ENCODE data around the gene ACKR4. TPM values are rescaled to one million over a fixed set of nuclear protein-coding genes. Genes with fewer than 3 reads are reported as not detected.

The ACKR4 gene
- total RNA-seq, 1 experiment from 2014 or later, result not detected

DNA sequence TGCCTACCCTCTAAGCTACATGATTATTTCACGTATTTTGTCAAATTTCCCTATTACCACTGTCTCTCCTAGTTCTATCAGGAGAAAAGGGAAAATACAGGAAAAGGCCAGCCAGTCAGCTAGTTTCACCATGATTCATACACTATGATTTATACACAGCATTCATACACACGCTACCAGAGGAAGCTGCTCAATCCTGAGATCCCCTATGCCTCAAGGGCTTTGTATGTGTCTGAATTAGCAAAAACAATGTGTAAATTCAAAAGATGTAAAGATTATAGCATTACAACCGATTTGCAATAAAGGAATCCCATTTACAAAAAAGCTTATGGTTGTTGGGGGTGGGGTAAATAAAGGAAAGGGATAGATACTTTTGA is 3.1 kb upstream of the ACKR4 start:
- Histone ChIP-seq H3K4me3 (ENCODE audit: low read depth, low read length) (no peak overlapping the region), H3K4me1 (0 out of 2 replicates have a peak, but pooled peaks cover 3% of the 10 kb centered on the region), H3K36me3 (ENCODE audit: control insufficient read depth, insufficient read depth, low read length) (no peaks in the 10 kb centered on the region; the same call in none of the 2 replicates), H3K27me3 (replicated peaks; ENCODE audit: control insufficient read depth, insufficient read depth, low read length) (no peaks in the 10 kb centered on the region), H3K9me3 (no peaks in the 10 kb centered on the region)
- DNase-seq, result no peak
- H3K36me3 Mint-ChIP-seq (ENCODE audit: insufficient read depth, unreplicated experiment), result peaks cover 18% of the 10 kb centered on the region
- no peaks in the 10 kb centered on the region for H3K9me3 Mint-ChIP-seq (ENCODE audit: unreplicated experiment)
- H3K27ac Mint-ChIP-seq (ENCODE audit: unreplicated experiment), result no peak overlapping the region
- no peaks in the 10 kb centered on the region for H3K27me3 Mint-ChIP-seq (ENCODE audit: insufficient read depth, unreplicated experiment)
- no peak overlapping the region for H3K4me3 Mint-ChIP-seq (ENCODE audit: unreplicated experiment)
- intact Hi-C loops (cut with micrococcal nuclease; ENCODE audit: unreplicated experiment), result no loop called here
- POLR2A ChIA-PET, result no interaction called here
- H3K4me1 Mint-ChIP-seq (ENCODE audit: low read depth, unreplicated experiment), result no peaks in the 10 kb centered on the region
- CTCF ChIA-PET, result no interaction called here
- TF ChIP-seq, protein P1, sequence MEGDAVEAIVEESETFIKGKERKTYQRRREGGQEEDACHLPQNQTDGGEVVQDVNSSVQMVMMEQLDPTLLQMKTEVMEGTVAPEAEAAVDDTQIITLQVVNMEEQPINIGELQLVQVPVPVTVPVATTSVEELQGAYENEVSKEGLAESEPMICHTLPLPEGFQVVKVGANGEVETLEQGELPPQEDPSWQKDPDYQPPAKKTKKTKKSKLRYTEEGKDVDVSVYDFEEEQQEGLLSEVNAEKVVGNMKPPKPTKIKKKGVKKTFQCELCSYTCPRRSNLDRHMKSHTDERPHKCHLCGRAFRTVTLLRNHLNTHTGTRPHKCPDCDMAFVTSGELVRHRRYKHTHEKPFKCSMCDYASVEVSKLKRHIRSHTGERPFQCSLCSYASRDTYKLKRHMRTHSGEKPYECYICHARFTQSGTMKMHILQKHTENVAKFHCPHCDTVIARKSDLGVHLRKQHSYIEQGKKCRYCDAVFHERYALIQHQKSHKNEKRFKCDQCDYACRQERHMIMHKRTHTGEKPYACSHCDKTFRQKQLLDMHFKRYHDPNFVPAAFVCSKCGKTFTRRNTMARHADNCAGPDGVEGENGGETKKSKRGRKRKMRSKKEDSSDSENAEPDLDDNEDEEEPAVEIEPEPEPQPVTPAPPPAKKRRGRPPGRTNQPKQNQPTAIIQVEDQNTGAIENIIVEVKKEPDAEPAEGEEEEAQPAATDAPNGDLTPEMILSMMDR (IDR thresholded peaks at IDR 0.05; ENCODE audit: insufficient read depth in 1 of 2, low read depth in 1 of 2, low read length in 1 of 2, severe bottlenecking in 1 of 2, unreplicated experiment in 1 of 2), result no peak
- BruUV-seq (replicated peaks), result no TSS peak

DNA sequence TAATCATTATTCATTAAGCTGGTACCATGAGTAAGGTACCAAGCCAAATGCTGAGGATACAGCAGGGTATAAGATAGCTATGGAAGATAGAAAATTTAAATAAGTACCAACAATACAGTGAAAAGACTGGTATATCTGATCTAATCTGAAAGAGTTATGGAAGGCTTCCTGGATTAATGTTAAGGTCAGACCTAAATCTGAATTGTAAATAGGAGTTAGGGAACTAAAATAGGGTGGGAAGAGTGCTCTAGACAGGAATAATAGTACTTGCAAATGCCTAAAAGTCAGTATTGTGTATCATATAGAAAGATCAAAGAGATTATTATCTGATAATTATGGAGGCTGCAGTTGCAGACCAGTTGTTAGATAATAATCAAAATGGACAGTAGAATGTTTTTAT is 2.6 kb upstream of the ACKR4 start:
- no TSS peak for BruUV-seq (replicated peaks)
- ChIA-PET CTCF (no interaction called here), POLR2A (no interaction called here)
- H3K36me3 ChIP-seq (ENCODE audit: control insufficient read depth, insufficient read depth, low read length), result no peaks in the 10 kb centered on the region; the same call in none of the 2 replicates
- Mint-ChIP-seq H3K36me3 (ENCODE audit: insufficient read depth, unreplicated experiment) (peaks cover 18% of the 10 kb centered on the region), H3K27ac (ENCODE audit: unreplicated experiment) (no peak overlapping the region), H3K27me3 (ENCODE audit: insufficient read depth, unreplicated experiment) (no peaks in the 10 kb centered on the region), H3K9me3 (ENCODE audit: unreplicated experiment) (no peaks in the 10 kb centered on the region), H3K4me1 (ENCODE audit: low read depth, unreplicated experiment) (no peaks in the 10 kb centered on the region), H3K4me3 (ENCODE audit: unreplicated experiment) (no peak overlapping the region)
- 0 out of 2 replicates have a peak, but pooled peaks cover 3% of the 10 kb centered on the region for H3K4me1 ChIP-seq
- intact Hi-C loops (cut with micrococcal nuclease; ENCODE audit: unreplicated experiment), result no loop called here
- no peaks in the 10 kb centered on the region for H3K9me3 ChIP-seq
- TF ChIP-seq, protein P1 (IDR thresholded peaks at IDR 0.05; ENCODE audit: insufficient read depth in 1 of 2, low read depth in 1 of 2, low read length in 1 of 2, severe bottlenecking in 1 of 2, unreplicated experiment in 1 of 2), result no peak
- no peaks in the 10 kb centered on the region for H3K27me3 ChIP-seq (replicated peaks; ENCODE audit: control insufficient read depth, insufficient read depth, low read length)
- no peak overlapping the region for H3K4me3 ChIP-seq (ENCODE audit: low read depth, low read length)
- DNase-seq, result no peak

DNA sequence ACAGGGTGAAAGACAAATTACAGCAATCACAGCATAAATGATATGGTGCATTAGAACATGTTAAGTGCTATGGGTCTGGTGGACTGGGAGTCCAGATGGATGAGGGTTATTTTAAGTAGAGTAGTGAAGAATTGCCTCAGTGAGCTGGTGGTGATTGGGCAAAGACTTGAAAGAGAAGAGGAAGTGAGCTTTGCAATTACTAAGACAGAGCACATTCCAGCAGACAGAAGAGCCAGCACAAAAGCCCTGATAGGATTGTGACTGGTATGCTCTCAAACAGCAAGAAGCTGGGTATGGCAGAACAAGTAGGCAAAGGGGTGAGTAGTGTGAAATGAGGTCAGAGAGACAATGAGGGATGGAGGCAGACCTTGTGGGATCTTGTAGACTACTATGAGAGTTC is 2.1 kb upstream of the ACKR4 start:
- Mint-ChIP-seq H3K4me3 (ENCODE audit: unreplicated experiment) (no peak overlapping the region), H3K27ac (ENCODE audit: unreplicated experiment) (no peak overlapping the region), H3K9me3 (ENCODE audit: unreplicated experiment) (no peaks in the 10 kb centered on the region), H3K27me3 (ENCODE audit: insufficient read depth, unreplicated experiment) (no peaks in the 10 kb centered on the region), H3K4me1 (ENCODE audit: low read depth, unreplicated experiment) (no peaks in the 10 kb centered on the region), H3K36me3 (ENCODE audit: insufficient read depth, unreplicated experiment) (peaks cover 18% of the 10 kb centered on the region)
- Histone ChIP-seq H3K27me3 (replicated peaks; ENCODE audit: control insufficient read depth, insufficient read depth, low read length) (no peaks in the 10 kb centered on the region), H3K4me1 (0 out of 2 replicates have a peak, but pooled peaks cover 3% of the 10 kb centered on the region), H3K9me3 (no peaks in the 10 kb centered on the region), H3K4me3 (ENCODE audit: low read depth, low read length) (no peak overlapping the region), H3K36me3 (ENCODE audit: control insufficient read depth, insufficient read depth, low read length) (no peaks in the 10 kb centered on the region; the same call in none of the 2 replicates)
- CTCF ChIA-PET, result no interaction called here
- BruUV-seq (replicated peaks), result no TSS peak
- TF ChIP-seq, protein P1 (IDR thresholded peaks at IDR 0.05; ENCODE audit: insufficient read depth in 1 of 2, low read depth in 1 of 2, low read length in 1 of 2, severe bottlenecking in 1 of 2, unreplicated experiment in 1 of 2), result no peak
- no peak for DNase-seq
- POLR2A ChIA-PET, result no interaction called here
- intact Hi-C loops (cut with micrococcal nuclease; ENCODE audit: unreplicated experiment), result no loop called here
